GM21360 (cell line): ENCODE measurements around the gene SPDYE17.
"Not testable (repeated sequence)": the region's sequence is repeated elsewhere in the genome, so short reads cannot be mapped to it uniquely, and the experiment has no call there.

Experiments used
- ATAC-seq: cut with Tn5 transposase; IDR thresholded peaks from one replicate; pipeline ENCODE4 v1.9.1; 2021; ENCODE audit warnings: mild to moderate bottlenecking, moderate library complexity; ENCODE audit not compliant: unreplicated experiment

The SPDYE17 gene

GRCh38 chr7:77032261-77032660 is at the start of gene SPDYE17:
Gene SPDYE17 (minus strand): TSS chr7:77032361. CDS start chr7:77030570, 1,791 bp downstream.
- not testable (repeated sequence) for ATAC-seq

GRCh38 chr7:77080236-77080635 is 48.1 kb upstream of the SPDYE17 start:
- not testable (repeated sequence) for ATAC-seq

GRCh38 chr7:77079624-77080023 is 47.5 kb upstream of the SPDYE17 start:
- ATAC-seq, result not testable (repeated sequence)

GRCh38 chr7:77079112-77079511 is 47.0 kb upstream of the SPDYE17 start:
- not testable (repeated sequence) for ATAC-seq

GRCh38 chr7:77077060-77077459 is 44.9 kb upstream of the SPDYE17 start:
- not testable (repeated sequence) for ATAC-seq

GRCh38 chr7:77074786-77075396 is 42.7 kb upstream of the SPDYE17 start:
- not testable (repeated sequence) for ATAC-seq

GRCh38 chr7:77071108-77071507 is 38.9 kb upstream of the SPDYE17 start:
- not testable (repeated sequence) for ATAC-seq

- ATAC-seq, result not testable (repeated sequence)
Measured at GRCh38 chr7:77065869-77066268, 33.7 kb upstream of the SPDYE17 start.

GRCh38 chr7:77063732-77064131 is 31.6 kb upstream of the SPDYE17 start:
- ATAC-seq, result not testable (repeated sequence)

- not testable (repeated sequence) for ATAC-seq
Measured at GRCh38 chr7:77062557-77062956, 30.4 kb upstream of the SPDYE17 start, which contains the start of gene SPDYE18. Gene SPDYE18 (minus strand): TSS chr7:77062558. CDS start chr7:77060512, 2,046 bp downstream.

- not testable (repeated sequence) for ATAC-seq
Measured at GRCh38 chr7:77026349-77026748, 5.8 kb downstream of the SPDYE17 start.

GRCh38 chr7:77010074-77010680 is 22.0 kb downstream of the SPDYE17 start:
- not testable (repeated sequence) for ATAC-seq

GRCh38 chr7:77008000-77008399 is 24.2 kb downstream of the SPDYE17 start:
- ATAC-seq, result not testable (repeated sequence)

- not testable (repeated sequence) for ATAC-seq
Measured at GRCh38 chr7:77006127-77007110, 25.7 kb downstream of the SPDYE17 start.

- ATAC-seq, result not testable (repeated sequence)
Measured at GRCh38 chr7:77005461-77006057, 26.6 kb downstream of the SPDYE17 start.

- not testable (repeated sequence) for ATAC-seq
Measured at GRCh38 chr7:77004151-77004550, 28.0 kb downstream of the SPDYE17 start.

GRCh38 chr7:77003241-77003640 is 28.9 kb downstream of the SPDYE17 start:
- not testable (repeated sequence) for ATAC-seq

GRCh38 chr7:77002678-77003233 is 29.4 kb downstream of the SPDYE17 start:
- not testable (repeated sequence) for ATAC-seq

- not testable (repeated sequence) for ATAC-seq
Measured at GRCh38 chr7:77002104-77002503, 30.1 kb downstream of the SPDYE17 start.

- ATAC-seq, result not testable (repeated sequence)
Measured at GRCh38 chr7:76999474-77000107, 32.6 kb downstream of the SPDYE17 start.
